Spleen (tissue), 7 donors: ENCODE results near the gene HSF2BP.

Source experiments
- CTCF ChIP-seq, 11 experiments: fragments of 200-600 bp in 7 of 11; fragments of 450-650 bp in 4 of 11; sonication (generic) in 4 of 11; IDR thresholded peaks in 8 of 11; conservative IDR thresholded peaks in 3 of 11; 1 replicate in 7 of 11; 2 replicates in 4 of 11; pipeline versions ENCODE4 v1.4.0 to v1.8.0; 2016 to 2021; ENCODE audit warnings: antibody characterized with exemption in 11 of 11, inconsistent platforms in 4 of 11, mild to moderate bottlenecking in 1 of 11
- POLR2A ChIP-seq, 3 donors: fragments of 450-650 bp; IDR thresholded peaks; one replicate each; pipeline ENCODE4 v1.5.1; 2017; ENCODE audit warnings: antibody characterized with exemption in 3 of 3, mild to moderate bottlenecking in 1 of 3
- POLR2AphosphoS5 ChIP-seq, 3 donors: sonication (generic); formaldehyde crosslinking; IDR thresholded peaks; one replicate each; pipeline ENCODE4 v1.5.1; 2017; ENCODE audit warnings: antibody characterized with exemption in 3 of 3
- donor health status: DM: no; HTN: no; CAD: no; lungs with moderate emphysema.
- donor health status: DM: no; HTN: no; CAD: no.
- donor health status: DM: no; HTN: no; CAD: no.

GRCh38 chr21:43574741-43575472 lies 84.4 kb downstream of the HSF2BP start:
- TF ChIP-seq CTCF (IDR thresholded peaks at IDR 0.05 in 8 of 11, conservative IDR thresholded peaks at IDR 0.05 in 3 of 11) = no peak
- TF ChIP-seq POLR2A (IDR thresholded peaks at IDR 0.05) = no peak
- TF ChIP-seq POLR2AphosphoS5 (IDR thresholded peaks at IDR 0.05) = peak in 1 of 3 donors; percentile 56
